GM23338 (cell line): ENCODE data around the gene ADORA1. TPM values are rescaled to one million over a fixed set of nuclear protein-coding genes. Genes with fewer than 3 reads are reported as not detected.

Experiments
- EZH2 ChIP-seq: fragments of 200-600 bp; sonication (generic); IDR thresholded peaks from one replicate; pipeline ENCODE4 v1.8.0; 2017; ENCODE audit warnings: antibody characterized with exemption, mild to moderate bottlenecking, low read depth; ENCODE audit not compliant: unreplicated experiment
- JUNB ChIP-seq: IDR thresholded peaks from one replicate; pipeline ENCODE4 v1.6.1; 2016; ENCODE audit warnings: antibody characterized with exemption; ENCODE audit not compliant: unreplicated experiment
- POLR2AphosphoS5 ChIP-seq: IDR thresholded peaks from 2 replicates; pipeline ENCODE4 v1.6.1; 2016; ENCODE audit warnings: antibody characterized with exemption, low read depth
- ZNF114 ChIP-seq: fragments of 250-450 bp; sonication (Bioruptor Pico); IDR thresholded peaks from 2 replicates; pipeline ENCODE4 v1.5.0; 2020; ENCODE audit warnings: mild to moderate bottlenecking, moderate library complexity
- ZNF462 ChIP-seq: fragments of 250-450 bp; sonication (Bioruptor Pico); IDR thresholded peaks from 2 replicates; pipeline ENCODE4 v1.5.0; 2020; ENCODE audit warnings: mild to moderate bottlenecking, moderate library complexity
- polyA plus RNA-seq: library from polyadenylated mRNA; unstranded; fragments of >200 nt; fragmentation: Nextera tagmentation; extraction: Ambion mirVana; gene quantifications from 2 replicates; pipeline ENCODE4 v1.2.1, GENCODE V29; 2016
- total RNA-seq: library from RNA; depleted of rRNA; stranded (reverse); fragments of >200 nt; shearing (Covaris generic); gene quantifications from 2 replicates; pipeline ENCODE4 v1.2.3, GENCODE V29; 2014
- TF ChIP-seq, protein P1 (sequence below): IDR thresholded peaks from one replicate; pipeline ENCODE4 v1.6.1; 2018; ENCODE audit warnings: antibody characterized with exemption; ENCODE audit not compliant: unreplicated experiment

Gene ADORA1
- total and polyA plus RNA-seq, 2 experiments from 2014 or later, result 0.63 to 1.8 TPM

GRCh38 chr1:203162403-203162802 lies 34.9 kb downstream of the ADORA1 start (continued):
- TF ChIP-seq ZNF462 (CRISPR knock-in tag) (no peak), POLR2AphosphoS5 (no peak), ZNF114 (CRISPR knock-in tag) (no peak), EZH2 (no peak), JUNB (no peak)
- TF ChIP-seq, protein P1, sequence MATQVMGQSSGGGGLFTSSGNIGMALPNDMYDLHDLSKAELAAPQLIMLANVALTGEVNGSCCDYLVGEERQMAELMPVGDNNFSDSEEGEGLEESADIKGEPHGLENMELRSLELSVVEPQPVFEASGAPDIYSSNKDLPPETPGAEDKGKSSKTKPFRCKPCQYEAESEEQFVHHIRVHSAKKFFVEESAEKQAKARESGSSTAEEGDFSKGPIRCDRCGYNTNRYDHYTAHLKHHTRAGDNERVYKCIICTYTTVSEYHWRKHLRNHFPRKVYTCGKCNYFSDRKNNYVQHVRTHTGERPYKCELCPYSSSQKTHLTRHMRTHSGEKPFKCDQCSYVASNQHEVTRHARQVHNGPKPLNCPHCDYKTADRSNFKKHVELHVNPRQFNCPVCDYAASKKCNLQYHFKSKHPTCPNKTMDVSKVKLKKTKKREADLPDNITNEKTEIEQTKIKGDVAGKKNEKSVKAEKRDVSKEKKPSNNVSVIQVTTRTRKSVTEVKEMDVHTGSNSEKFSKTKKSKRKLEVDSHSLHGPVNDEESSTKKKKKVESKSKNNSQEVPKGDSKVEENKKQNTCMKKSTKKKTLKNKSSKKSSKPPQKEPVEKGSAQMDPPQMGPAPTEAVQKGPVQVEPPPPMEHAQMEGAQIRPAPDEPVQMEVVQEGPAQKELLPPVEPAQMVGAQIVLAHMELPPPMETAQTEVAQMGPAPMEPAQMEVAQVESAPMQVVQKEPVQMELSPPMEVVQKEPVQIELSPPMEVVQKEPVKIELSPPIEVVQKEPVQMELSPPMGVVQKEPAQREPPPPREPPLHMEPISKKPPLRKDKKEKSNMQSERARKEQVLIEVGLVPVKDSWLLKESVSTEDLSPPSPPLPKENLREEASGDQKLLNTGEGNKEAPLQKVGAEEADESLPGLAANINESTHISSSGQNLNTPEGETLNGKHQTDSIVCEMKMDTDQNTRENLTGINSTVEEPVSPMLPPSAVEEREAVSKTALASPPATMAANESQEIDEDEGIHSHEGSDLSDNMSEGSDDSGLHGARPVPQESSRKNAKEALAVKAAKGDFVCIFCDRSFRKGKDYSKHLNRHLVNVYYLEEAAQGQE, result no peak
